Right ventricle myocardium inferior (tissue), 1 donor: ENCODE measurements around the gene HOXB6. TPM values are rescaled to one million over a fixed set of nuclear protein-coding genes. Genes with fewer than 3 reads are reported as not detected.

Experiments used
- ATAC-seq: fragments of 200-7000 bp; cut with Tn5 transposase; one replicate; pipeline ENCODE4 v1.9.1; 2020; ENCODE audit warnings: mild to moderate bottlenecking, moderate library complexity
- DNase-seq: peaks from one replicate; pipeline ENCODE4 v3.0.0; 2021; ENCODE audit errors: missing footprints
- intact Hi-C: fragments of 100-400 bp; cut with DNase I; formaldehyde crosslinking; loops from one replicate; pipeline ENCODE4 v1.11.0; 2022
- long read RNA-seq: library from polyadenylated mRNA; unstranded; transcript quantifications from one replicate; pipeline ENCODE4 v2.0.0, GENCODE V29; 2021
- total RNA-seq: library from RNA; stranded (reverse); fragmentation: NEBNext Ultra II Directional; extraction: Animal tissue kit (Norgen Biotek cat#: 25700); gene quantifications from one replicate; pipeline ENCODE4 v1.2.1, GENCODE V29; 2021
- donor health status: DM: no; HTN: yes; CAD: no; lungs with severe emphysema.

Gene HOXB6
- total RNA-seq = 0.57 TPM
- long read RNA-seq = 0 reads

DNA sequence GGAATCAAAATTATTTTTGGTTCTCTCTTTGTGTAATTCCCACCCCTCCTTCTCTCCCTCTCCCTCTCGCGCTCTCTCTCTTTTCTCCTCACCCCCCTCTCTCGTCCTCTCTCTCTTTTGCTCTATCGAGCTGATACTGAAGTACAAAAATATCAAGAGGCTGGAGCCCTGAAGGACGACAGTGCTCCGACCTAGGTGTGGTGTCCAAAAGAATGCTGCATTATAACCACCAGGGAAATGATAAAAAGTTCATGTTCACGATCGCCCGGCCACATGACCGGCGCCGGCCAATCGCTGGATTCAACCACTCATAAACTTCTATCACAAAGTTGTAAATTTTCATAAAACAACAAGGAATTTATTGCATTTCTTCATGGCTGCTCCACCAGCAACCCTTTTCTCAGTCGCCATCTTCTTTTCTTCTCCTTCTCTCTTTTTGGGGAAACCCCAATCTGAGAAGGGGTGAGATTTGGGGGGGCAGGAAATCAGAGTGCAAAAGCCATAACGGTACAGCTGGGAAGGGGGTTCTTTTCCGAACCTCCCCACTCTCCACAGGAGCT, at the start of gene HOXB6:
Gene HOXB6, minus strand, starts transcription at position 217 of the 560 bp plus-strand sequence. CDS start 6,836 bp downstream, outside the sequence.
- intact Hi-C loops = no loop called here
- ATAC-seq (no peak), DNase-seq (no peak)

GRCh38 chr17:48649741-48650140, 45.0 kb upstream of the HOXB6 start:
- intact Hi-C loops = no loop called here
- no peak for DNase-seq
- no peak for ATAC-seq

- intact Hi-C loops = no loop called here
- DNase-seq (no peak), ATAC-seq (no peak)
Observed at GRCh38 chr17:48647963-48648245, 43.1 kb upstream of the HOXB6 start.

DNA sequence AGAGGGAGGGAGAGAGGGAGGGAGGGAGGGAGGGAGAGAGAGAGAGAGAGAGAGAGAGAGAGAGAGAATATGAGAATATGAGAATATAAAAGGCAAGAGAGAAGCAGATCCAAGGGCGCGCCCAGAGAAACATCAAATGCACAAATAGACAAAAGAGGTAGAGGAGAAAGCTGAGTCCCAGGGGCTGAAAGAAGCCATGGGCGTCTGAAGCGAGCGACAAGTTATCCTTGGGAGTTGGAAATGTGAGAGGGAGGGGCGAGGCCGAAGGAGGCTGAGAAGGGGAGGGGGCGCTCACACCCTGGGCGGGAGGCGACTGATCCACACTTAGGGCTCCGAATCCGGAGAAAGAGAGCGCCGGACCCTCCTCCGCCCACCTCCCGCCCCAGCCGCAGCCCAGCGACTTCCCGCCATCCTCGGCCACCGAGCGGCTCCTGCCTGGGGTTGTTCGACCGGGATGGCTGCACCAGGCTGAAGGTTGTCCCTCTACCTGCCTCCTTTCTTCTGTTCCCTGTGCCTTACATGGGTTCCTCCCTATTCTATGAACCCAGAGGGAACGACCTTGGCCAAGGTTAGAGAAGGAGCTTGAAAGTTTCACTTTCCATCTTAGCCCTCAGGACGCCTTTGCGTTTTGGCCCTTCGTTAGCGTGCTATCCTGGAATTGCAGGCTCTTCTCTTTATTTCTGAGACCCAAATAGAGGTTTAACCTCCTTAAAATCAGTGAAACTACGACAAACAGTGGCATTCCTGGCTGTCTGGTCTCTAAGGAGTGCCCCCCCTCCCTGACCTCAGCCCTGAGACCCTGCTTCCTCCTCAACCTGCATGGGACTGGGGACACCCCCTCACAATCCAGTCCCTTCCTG, 42.5 kb upstream of the HOXB6 start:
- DNase-seq (no peak), ATAC-seq (no peak)
- intact Hi-C loops = no loop called here

- DNase-seq (no peak), ATAC-seq (no peak)
- intact Hi-C loops = no loop called here
Observed at GRCh38 chr17:48646183-48647102, 41.7 kb upstream of the HOXB6 start.

GRCh38 chr17:48645639-48646182, 40.9 kb upstream of the HOXB6 start:
- no peak for ATAC-seq
- intact Hi-C loops = no loop called here
- no peak for DNase-seq

DNA sequence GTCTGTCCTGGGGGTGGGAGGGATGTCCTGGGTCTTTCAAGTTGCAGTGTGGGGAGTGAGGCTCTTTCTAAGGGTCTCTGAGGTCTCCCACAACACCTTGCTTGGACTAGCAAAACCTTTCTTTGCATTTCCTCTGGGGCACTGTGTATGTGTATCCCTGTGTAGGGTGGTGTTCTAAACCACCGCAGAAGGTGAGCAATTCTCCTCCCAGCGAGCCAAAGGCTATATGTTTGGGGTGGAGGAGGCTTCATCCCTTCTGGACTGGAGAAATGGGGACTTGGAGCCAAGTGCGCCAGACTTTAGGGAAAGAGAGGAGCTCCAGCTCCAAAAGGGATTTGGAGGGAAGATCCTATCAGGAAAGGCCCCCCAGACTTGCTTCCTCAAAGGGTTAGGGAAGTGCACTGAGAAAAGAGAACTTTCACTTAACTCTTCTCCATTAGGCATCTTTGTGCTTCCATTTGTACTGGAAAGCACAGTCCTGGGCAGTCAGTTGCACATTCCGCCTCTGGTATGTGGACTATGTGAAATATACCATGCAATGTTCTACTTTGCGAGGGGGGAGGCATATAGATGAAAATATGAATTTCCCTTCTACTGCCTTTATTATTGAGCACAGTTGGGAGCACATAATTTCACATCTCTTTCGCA, 40.2 kb upstream of the HOXB6 start:
- intact Hi-C loops = no loop called here
- DNase-seq = no peak
- no peak for ATAC-seq

DNA sequence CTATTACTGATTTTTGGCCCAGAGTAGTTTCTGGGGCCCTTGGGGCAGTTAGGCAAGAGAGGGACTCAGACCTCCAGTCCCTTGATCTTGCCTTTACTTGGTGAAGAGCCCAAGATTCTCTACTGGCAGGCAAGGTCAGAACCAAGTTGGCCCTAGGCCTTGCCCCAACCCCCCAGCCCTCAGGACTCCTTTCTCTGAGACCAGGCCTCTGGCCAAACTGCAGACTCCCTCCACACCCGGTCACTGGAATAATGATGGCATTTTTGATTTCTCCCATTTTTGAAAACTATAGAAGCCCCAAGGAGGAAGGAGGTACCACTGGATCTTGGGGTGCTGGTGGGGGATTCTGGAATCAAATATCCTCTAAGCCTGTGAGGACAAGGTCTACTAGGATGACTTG, 39.4 kb upstream of the HOXB6 start:
- intact Hi-C loops = no loop called here
- no peak for ATAC-seq

GRCh38 chr17:48643697-48644012, 38.9 kb upstream of the HOXB6 start:
- intact Hi-C loops = no loop called here
- DNase-seq = no peak
- ATAC-seq = no peak

More for the DNA sequence above, 39.4 kb upstream of the HOXB6 start:
- no peak for DNase-seq

DNA sequence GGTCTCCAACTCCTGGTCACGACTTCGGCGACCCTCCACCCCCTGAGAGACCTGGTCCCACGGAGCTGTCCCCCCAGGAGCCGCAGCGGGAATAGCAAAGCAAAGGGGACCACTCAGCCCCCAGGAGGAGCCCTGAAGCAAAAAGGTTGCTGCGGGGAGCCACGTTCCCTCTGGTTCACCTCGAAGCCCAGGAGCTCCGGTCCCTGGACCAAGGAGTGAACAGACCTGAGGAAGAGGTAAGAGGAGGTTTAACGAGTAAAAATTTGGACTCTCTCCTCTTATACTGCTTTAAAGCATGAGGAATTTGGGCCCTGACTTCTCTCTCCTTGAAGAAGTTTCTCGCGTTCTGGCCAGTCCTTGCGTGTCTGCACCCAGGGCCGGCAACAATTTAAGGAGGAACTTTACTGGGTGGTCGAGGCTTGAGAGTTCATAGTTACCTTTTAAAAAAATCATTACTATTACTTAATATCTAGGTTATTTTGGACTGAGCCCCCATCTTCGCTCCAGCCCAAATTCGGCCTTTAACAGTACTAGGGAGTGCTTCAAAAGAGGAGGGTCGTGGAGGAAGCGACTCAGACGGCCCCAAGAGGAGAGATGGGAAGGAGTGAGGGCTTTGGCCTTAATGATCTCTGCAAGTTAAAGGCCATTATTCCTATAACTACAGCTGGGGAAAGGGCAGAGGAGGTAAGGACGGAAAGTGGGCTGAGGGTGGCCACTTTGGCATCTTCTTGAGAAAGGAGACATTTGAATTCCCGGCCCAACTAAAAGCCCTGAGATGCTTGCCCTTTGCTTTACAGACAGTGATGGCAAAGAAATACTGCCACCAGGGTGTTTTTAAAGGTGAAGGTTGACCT, 38.3 kb upstream of the HOXB6 start:
- ATAC-seq (no peak), DNase-seq (no peak)
- intact Hi-C loops = no loop called here

GRCh38 chr17:48642059-48642842, 37.5 kb upstream of the HOXB6 start:
- no peak for ATAC-seq
- no peak for DNase-seq
- intact Hi-C loops = no loop called here

DNA sequence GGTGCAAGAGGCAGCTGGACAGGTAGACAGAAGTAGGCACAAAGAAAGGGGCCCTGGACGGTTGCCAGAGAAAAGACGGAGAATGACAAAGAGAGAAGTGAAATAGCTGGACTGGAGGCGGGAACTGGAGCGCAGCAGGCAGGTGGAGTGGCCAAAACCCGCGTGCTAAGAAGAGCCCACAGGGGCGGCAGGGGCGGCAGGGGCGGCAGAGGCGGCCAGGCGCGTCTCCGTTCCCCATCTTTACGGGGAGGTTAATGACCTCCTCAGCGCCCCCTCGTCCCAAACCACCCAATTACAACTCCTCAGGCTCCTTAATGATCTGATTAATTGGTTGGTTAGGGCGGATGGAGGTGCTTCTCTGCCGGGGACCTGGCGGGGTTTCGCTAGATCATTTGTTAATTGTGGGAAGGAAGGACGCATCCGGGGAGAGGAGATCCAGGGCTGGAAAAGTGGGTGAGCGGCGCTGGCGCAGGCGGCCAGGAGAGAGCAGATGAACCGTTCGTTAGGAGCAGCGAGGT, 36.8 kb upstream of the HOXB6 start:
- intact Hi-C loops = no loop called here
- ATAC-seq (no peak), DNase-seq (no peak)

- DNase-seq (no peak), ATAC-seq (no peak)
- intact Hi-C loops = no loop called here
Observed at GRCh38 chr17:48640858-48641180, 36.0 kb upstream of the HOXB6 start.

GRCh38 chr17:48639982-48640857, 35.4 kb upstream of the HOXB6 start:
- intact Hi-C loops = no loop called here
- DNase-seq (no peak), ATAC-seq (no peak)

DNA sequence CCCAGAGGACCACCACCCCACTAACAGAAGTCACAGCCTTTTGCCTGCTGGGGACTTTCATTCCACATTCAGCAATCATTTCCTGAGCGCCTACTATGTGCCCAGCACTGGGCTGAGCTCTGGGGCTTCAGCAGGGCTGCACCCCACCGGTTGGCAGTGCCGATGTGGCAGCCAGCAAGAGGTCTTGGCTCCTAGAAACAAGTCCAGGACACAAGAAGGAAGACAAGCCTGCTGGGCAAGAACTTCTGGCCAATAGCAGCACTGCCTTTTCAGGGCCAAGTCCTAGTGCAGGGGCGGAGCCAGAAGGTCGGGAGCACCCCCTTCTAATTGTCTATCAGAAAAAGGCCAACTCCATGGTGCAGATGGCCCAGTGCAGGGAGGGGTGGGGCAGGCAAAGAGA, 34.4 kb upstream of the HOXB6 start:
- no peak for ATAC-seq
- no peak for DNase-seq
- intact Hi-C loops = no loop called here
